ENCODE data around the gene TRAPPC10. TPM values are rescaled to one million over a fixed set of nuclear protein-coding genes. Genes with fewer than 3 reads are reported as not detected.

The TRAPPC10 gene
- total RNA-seq, 6 experiments from 2014 or later = 15.4 to 25.6 (median 18.4) TPM

DNA sequence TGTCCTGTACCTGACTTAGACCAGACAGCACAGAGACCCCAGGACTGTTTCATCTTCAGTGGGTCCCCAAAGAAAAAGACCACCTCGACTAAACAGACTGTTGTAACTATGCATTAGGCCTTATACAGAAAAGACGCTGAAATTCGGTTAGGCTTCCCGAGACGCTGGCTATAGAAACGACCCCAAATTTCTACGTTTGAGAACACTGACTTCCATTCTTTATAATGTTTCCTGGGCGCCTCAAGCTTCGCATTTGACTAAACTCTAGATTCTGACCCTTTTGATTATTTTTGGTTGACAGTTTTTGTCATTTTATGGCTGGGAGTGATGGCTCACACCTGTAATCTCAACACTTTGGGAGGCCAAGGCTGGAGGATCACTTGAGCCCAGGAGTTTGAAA is 986 bp upstream of the TRAPPC10 start:
- Histone ChIP-seq H3K9me3 (no peaks in the 10 kb centered on the region), H3K27me3 (no peaks in the 10 kb centered on the region), H3K4me1 (peaks cover 0 to 29% (median 8%) of the 10 kb centered on the region in 4 donors), H3K36me3 (no peaks in the 10 kb centered on the region), H3K27ac (no peak overlapping the region), H3K4me3 (peak overlapping the region; percentile 52 to 98 (median 98))
- WGBS (ENCODE audit: insufficient coverage, low coverage, low lambda C conversion rate, missing lambda C conversion rate) = 80% methylated on average over 8 of the region's 9 CpGs
- no peak for DNase-seq
- no peak for TF ChIP-seq POLR2A (IDR thresholded peaks at IDR 0.05)
- TF ChIP-seq, protein P1, sequence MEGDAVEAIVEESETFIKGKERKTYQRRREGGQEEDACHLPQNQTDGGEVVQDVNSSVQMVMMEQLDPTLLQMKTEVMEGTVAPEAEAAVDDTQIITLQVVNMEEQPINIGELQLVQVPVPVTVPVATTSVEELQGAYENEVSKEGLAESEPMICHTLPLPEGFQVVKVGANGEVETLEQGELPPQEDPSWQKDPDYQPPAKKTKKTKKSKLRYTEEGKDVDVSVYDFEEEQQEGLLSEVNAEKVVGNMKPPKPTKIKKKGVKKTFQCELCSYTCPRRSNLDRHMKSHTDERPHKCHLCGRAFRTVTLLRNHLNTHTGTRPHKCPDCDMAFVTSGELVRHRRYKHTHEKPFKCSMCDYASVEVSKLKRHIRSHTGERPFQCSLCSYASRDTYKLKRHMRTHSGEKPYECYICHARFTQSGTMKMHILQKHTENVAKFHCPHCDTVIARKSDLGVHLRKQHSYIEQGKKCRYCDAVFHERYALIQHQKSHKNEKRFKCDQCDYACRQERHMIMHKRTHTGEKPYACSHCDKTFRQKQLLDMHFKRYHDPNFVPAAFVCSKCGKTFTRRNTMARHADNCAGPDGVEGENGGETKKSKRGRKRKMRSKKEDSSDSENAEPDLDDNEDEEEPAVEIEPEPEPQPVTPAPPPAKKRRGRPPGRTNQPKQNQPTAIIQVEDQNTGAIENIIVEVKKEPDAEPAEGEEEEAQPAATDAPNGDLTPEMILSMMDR (IDR thresholded peaks at IDR 0.05) = no peak
- no peak for ATAC-seq
- intact Hi-C loops (cut with DNase I) = no loop called here

DNA sequence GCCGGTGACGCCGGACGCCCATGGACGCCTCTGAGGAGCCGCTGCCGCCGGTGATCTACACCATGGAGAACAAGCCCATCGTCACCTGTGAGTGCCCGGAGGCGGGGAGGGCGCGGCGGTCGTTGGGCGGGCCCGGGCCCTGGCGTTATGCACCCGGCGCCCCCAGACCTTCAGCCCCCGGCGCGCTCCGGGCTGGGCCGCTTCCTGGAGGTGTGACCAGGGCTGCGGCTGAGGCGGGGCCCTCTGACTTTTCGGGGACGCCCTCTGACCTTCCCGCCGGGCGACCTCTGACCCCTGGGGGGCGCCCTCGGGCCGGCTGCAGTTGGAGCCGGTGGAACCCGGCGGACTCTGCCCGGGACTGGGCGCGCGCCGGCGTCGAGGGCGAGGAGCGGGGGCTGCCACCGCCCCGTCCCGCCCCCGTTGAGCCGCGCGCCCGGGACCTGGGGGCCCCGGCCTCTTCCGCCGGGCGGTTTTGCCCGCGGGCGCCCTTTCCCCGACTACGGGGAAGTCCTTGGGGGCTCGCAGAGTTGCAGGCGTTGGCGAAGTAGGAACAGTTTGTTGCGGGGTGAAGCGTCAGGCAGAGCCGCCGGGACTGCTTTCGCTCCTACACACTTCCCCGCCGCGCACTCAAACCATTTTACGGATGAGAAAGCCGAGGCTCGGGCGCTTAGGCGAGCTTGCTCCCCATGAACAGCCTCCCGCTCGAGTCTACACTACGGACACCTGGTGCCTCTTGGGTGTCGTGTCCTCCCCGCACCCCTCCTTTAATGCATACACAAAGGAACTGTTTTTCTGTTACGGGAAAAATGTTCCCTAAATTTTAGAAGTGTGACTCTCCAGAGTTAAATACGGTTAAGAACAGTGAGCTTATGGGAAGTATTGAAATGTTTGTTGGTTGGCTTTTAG is 618 bp downstream of the TRAPPC10 start:
- intact Hi-C loops (cut with DNase I) = no loop called here
- WGBS (ENCODE audit: insufficient coverage, low coverage, low lambda C conversion rate, missing lambda C conversion rate) = under 1% methylated on average over 15 of the region's 87 CpGs
- peak overlapping the region; percentile 72 to 93 (median 87) for H3K27ac ChIP-seq
- H3K9me3 ChIP-seq = no peaks in the 10 kb centered on the region
- H3K36me3 ChIP-seq = no peaks in the 10 kb centered on the region
- H3K4me3 ChIP-seq = peak overlapping the region; percentile 78 to 98 (median 98)
- ATAC-seq = peak; percentile 81 to 91 (median 86)
- H3K27me3 ChIP-seq = no peaks in the 10 kb centered on the region
- peak; percentile 89 to 94 (median 92) for DNase-seq
- TF ChIP-seq POLR2A (IDR thresholded peaks at IDR 0.05) = no peak
- TF ChIP-seq, protein P1 (IDR thresholded peaks at IDR 0.05) = peak in 3 of 4 donors; percentile 27 to 50 (median 29)
- H3K4me1 ChIP-seq = peaks cover 0 to 34% (median 8%) of the 10 kb centered on the region in 4 donors

DNA sequence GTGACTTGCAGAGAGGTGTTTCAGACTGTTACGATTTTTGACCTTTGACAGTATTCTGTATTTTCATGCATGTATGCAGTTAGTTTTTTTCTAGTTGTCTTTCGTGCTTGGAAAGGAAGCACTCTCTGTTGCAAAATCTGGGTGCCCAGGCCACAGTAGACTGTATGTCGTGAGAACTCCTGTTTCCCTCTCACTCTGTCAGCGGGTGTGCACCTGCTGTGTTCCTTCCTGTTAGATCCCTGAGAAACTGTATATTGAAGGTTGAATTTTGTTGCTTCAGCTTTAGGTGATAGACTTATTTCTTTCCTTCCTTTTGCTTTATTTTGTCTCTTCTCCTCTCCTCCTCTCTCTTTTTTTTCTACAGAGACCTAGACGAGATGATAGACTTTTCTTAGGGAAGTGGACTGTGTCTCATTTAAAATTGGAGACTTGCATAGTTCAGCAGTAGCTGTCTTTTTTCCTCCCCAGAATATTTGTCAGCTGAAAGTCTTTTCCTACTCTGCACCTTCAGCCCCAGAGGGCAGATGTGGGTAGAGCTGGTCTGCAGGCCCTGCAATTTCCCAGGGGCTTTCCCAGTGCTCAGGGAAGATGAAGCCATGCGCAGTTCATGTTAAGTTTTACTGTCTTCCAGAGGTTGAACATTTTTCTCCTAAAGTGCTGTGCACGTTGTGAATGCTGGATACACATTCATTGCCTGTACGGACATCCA is 1.4 kb downstream of the TRAPPC10 start:
- intact Hi-C loops (cut with DNase I) = no loop called here
- TF ChIP-seq, protein P1 (IDR thresholded peaks at IDR 0.05) = no peak
- no peak for TF ChIP-seq POLR2A (IDR thresholded peaks at IDR 0.05)
- Histone ChIP-seq H3K27ac (peak overlapping the region; percentile 72 to 93 (median 87)), H3K36me3 (no peaks in the 10 kb centered on the region), H3K27me3 (no peaks in the 10 kb centered on the region), H3K4me1 (peaks cover 0 to 42% (median 8%) of the 10 kb centered on the region in 4 donors), H3K9me3 (no peaks in the 10 kb centered on the region), H3K4me3 (peak overlapping the region; percentile 78 to 98 (median 98))
- WGBS (ENCODE audit: insufficient coverage, low coverage, low lambda C conversion rate, missing lambda C conversion rate) = 6% methylated on average over 8 of the region's 8 CpGs
- DNase-seq (no peak), ATAC-seq (peak; percentile 9 to 30 (median 28))

DNA sequence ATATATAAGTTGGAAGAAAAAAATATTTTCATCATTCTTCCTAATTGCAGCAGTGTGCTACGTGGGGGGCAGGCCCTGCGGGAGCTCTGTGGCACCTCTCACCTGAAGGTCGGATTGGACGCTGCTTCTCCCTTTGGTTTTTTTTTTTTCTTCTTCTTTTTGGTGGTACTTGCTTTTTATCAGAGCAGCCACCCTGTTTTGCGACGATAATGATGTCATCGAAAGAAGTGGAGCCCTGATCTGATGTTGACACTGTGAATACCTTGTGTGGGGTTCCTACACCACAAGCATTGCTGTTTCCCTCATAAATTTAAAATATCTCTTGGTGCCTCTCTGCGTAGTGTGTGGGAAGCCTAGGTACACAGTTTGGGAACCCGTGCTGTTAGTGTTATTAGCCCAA is 5.5 kb downstream of the TRAPPC10 start:
- ATAC-seq (no peak), DNase-seq (no peak)
- H3K9me3 ChIP-seq = no peaks in the 10 kb centered on the region
- WGBS (ENCODE audit: insufficient coverage, low coverage, low lambda C conversion rate, missing lambda C conversion rate) = 83% methylated on average over 6 of the region's 9 CpGs
- H3K27me3 ChIP-seq = no peaks in the 10 kb centered on the region
- peaks cover 0 to 45% (median 6%) of the 10 kb centered on the region in 4 donors for H3K4me1 ChIP-seq
- TF ChIP-seq, protein P1 (IDR thresholded peaks at IDR 0.05) = no peak
- TF ChIP-seq POLR2A (IDR thresholded peaks at IDR 0.05) = no peak
- intact Hi-C loops (cut with DNase I) = no loop called here
- H3K36me3 ChIP-seq = no peaks in the 10 kb centered on the region
- H3K4me3 ChIP-seq = no peak overlapping the region
- no peak overlapping the region for H3K27ac ChIP-seq
